IMR-90 (cell line): Measurements from ENCODE around the gene ANXA2. TPM values are rescaled to one million over a fixed set of nuclear protein-coding genes. Genes with fewer than 3 reads are reported as not detected.

Experiments
- ATAC-seq: fragments of 200-7000 bp; cut with Tn5 transposase; 2 replicates; pipeline ENCODE4 v1.9.1; 2020; ENCODE audit warnings: low read depth, mild to moderate bottlenecking, moderate library complexity
- BruUV-seq: library from RNA; stranded (reverse); fragments of 400-500 nt; replicated peaks from 2 replicates; lab custom pipeline; 2021; lab: Mats Ljungman, UMichigan
- CTCF ChIA-PET: fragments of 300-600 bp; formaldehyde crosslinking; extraction: SDS; loops from one replicate; lab custom pipeline; 2021; ENCODE audit warnings: antibody characterized with exemption; lab: Yijun Ruan, JAX
- POLR2A ChIA-PET: fragments of 300-600 bp; sonication (Branson Sonifier 250); formaldehyde crosslinking; loops from one replicate; lab custom pipeline; 2022; ENCODE audit warnings: antibody characterized with exemption; ENCODE audit not compliant: unreplicated experiment; lab: Charles Lee
- DNase-seq: peaks from one replicate; pipeline ENCODE4 v3.0.0; 2013
- H2AFZ ChIP-seq: replicated peaks from 2 replicates; pipeline ENCODE3; 2013; ENCODE audit warnings: low read length, mild to moderate bottlenecking; ENCODE audit not compliant: poor library complexity
- H2AK5ac ChIP-seq: 2 replicates; pipeline ENCODE4 v1.6.1; 2013; ENCODE audit warnings: low read depth, low read length, inconsistent platforms
- H2AK9ac ChIP-seq: replicated peaks from 2 replicates; pipeline ENCODE3; 2013; ENCODE audit warnings: mild to moderate bottlenecking, low read depth, low read length, moderate library complexity; ENCODE audit not compliant: poor library complexity
- H2BK120ac ChIP-seq: 2 replicates; pipeline ENCODE4 v1.6.1; 2013; ENCODE audit warnings: low read depth, low read length, inconsistent platforms
- H2BK15ac ChIP-seq: 3 replicates; pipeline ENCODE4 v1.6.1; 2013; ENCODE audit warnings: low read depth, low read length, inconsistent platforms
- H2BK20ac ChIP-seq: 2 replicates; pipeline ENCODE4 v1.6.1; 2013; ENCODE audit warnings: low read depth, mild to moderate bottlenecking, inconsistent platforms, low read length, moderate library complexity
- H2BK5ac ChIP-seq: 2 replicates; pipeline ENCODE4 v1.6.1; 2013; ENCODE audit warnings: mild to moderate bottlenecking, low read depth, low read length, inconsistent platforms; ENCODE audit not compliant: poor library complexity, severe bottlenecking
- H3K14ac ChIP-seq: replicated peaks from 2 replicates; pipeline ENCODE4 v1.6.1; 2013; ENCODE audit warnings: low read depth, low read length, inconsistent platforms
- H3K18ac ChIP-seq: 2 replicates; pipeline ENCODE4 v1.6.1; 2013; ENCODE audit warnings: low read depth, low read length, control low read depth
- H3K23ac ChIP-seq: 2 replicates; pipeline ENCODE4 v1.6.1; 2013; ENCODE audit warnings: low read depth, low read length, inconsistent platforms
- H3K27ac ChIP-seq: 2 replicates; pipeline ENCODE4 v1.5.1; 2013; ENCODE audit warnings: mild to moderate bottlenecking, control low read depth, low read length; ENCODE audit not compliant: insufficient read depth
- H3K27me3 ChIP-seq: 2 replicates; pipeline ENCODE4 v1.6.1; 2013; ENCODE audit warnings: low read length; ENCODE audit not compliant: control insufficient read depth, insufficient read depth
- H3K36me3 ChIP-seq: 2 replicates; pipeline ENCODE4 v1.6.1; 2013; ENCODE audit warnings: low read length, mixed read lengths; ENCODE audit not compliant: control insufficient read depth, insufficient read depth
- H3K4ac ChIP-seq: 2 replicates; pipeline ENCODE4 v1.6.1; 2013; ENCODE audit warnings: low read depth, low read length, inconsistent platforms
- H3K4me1 ChIP-seq: 2 replicates; pipeline ENCODE4 v1.6.1; 2013; ENCODE audit warnings: low read length, mixed read lengths; ENCODE audit not compliant: control insufficient read depth, insufficient read depth
- H3K4me2 ChIP-seq: 2 replicates; pipeline ENCODE4 v1.6.1; 2013; ENCODE audit warnings: low read depth, mild to moderate bottlenecking, control low read depth, low read length, moderate library complexity
- H3K4me3 ChIP-seq: 2 replicates; pipeline ENCODE4 v1.5.1; 2013; ENCODE audit warnings: low read depth, mild to moderate bottlenecking, control low read depth, low read length, moderate library complexity; ENCODE audit not compliant: insufficient read depth
- H3K56ac ChIP-seq: 2 replicates; pipeline ENCODE4 v1.6.1; 2013; ENCODE audit warnings: low read length, inconsistent platforms; ENCODE audit not compliant: insufficient read depth; ENCODE audit errors: extremely low read depth
- H3K79me1 ChIP-seq, 2 experiments: 2 replicates each; pipeline ENCODE4 v1.6.1; 2013; ENCODE audit warnings: low read length in 2 of 2, inconsistent platforms in 1 of 2, low read depth in 1 of 2
- H3K9ac ChIP-seq: 2 replicates; pipeline ENCODE4 v1.6.1; 2013; ENCODE audit warnings: low read depth, low read length, control low read depth
- H3K9me1 ChIP-seq: 2 replicates; pipeline ENCODE4 v1.6.1; 2013; ENCODE audit warnings: low read length, inconsistent platforms; ENCODE audit not compliant: insufficient read depth
- H3K9me3 ChIP-seq: 2 replicates; pipeline ENCODE4 v1.6.1; 2013; ENCODE audit warnings: low read length; ENCODE audit not compliant: control insufficient read depth, insufficient read depth
- H4K20me1 ChIP-seq: 2 replicates; pipeline ENCODE4 v1.6.1; 2013; ENCODE audit warnings: low read length, inconsistent platforms; ENCODE audit not compliant: insufficient read depth
- H4K5ac ChIP-seq: 2 replicates; pipeline ENCODE4 v1.6.1; 2013; ENCODE audit warnings: mild to moderate bottlenecking, low read depth, low read length, control low read depth
- H4K8ac ChIP-seq, 2 experiments: 2 replicates each; pipeline ENCODE4 v1.6.1; 2013; ENCODE audit warnings: low read depth in 2 of 2, low read length in 2 of 2, control low read depth in 1 of 2, inconsistent platforms in 1 of 2
- H4K91ac ChIP-seq: 2 replicates; pipeline ENCODE4 v1.6.1; 2013; ENCODE audit warnings: low read depth, low read length, inconsistent platforms; ENCODE audit not compliant: insufficient read depth
- NFE2L2 ChIP-seq: fragments of 150-350 bp; IDR thresholded peaks from 2 replicates; pipeline ENCODE4 v1.6.1; 2016; ENCODE audit warnings: low read depth, mild to moderate bottlenecking, low read length
- RAD21 ChIP-seq: IDR thresholded peaks from 2 replicates; pipeline ENCODE4 v1.6.1; 2012; ENCODE audit warnings: low read length, improper control_type of control experiment
- RFX5 ChIP-seq: IDR thresholded peaks from 2 replicates; pipeline ENCODE4 v1.8.0; 2012; ENCODE audit warnings: low read depth, mild to moderate bottlenecking, low read length, moderate library complexity
- SMC3 ChIP-seq: fragments of 150-350 bp; IDR thresholded peaks from 2 replicates; pipeline ENCODE4 v1.6.1; 2016; ENCODE audit warnings: low read depth, mild to moderate bottlenecking, antibody characterized with exemption, low read length, moderate library complexity
- WGBS, 2 experiments: methylation state at CpG; one replicate each; pipeline versions ENCODE4 v1.1.5 to v1.1.7; 2013; ENCODE audit warnings: missing lambda C conversion rate in 2 of 2; ENCODE audit not compliant: insufficient read length in 1 of 2; ENCODE audit errors: extremely low coverage in 2 of 2; 5-methylcytosine and 5-hydroxymethylcytosine counted together
- dilution Hi-C: fragments of 300-500 bp; cut with HindIII; formaldehyde crosslinking; loops from one replicate; pipeline ENCODE4 v1.14.3; 2018; ENCODE audit warnings: low sequenced_read_pairs; ENCODE audit not compliant: unreplicated experiment
- in situ Hi-C: fragments of 300-500 bp; cut with MboI; formaldehyde crosslinking; loops from 3 replicates; pipeline ENCODE4 v1.14.3; 2019; ENCODE audit warnings: low sequenced_read_pairs, inconsistent platforms, mixed read lengths
- intact Hi-C: fragments of 100-400 bp; cut with micrococcal nuclease; formaldehyde crosslinking; loops from 2 replicates; pipeline ENCODE4 v1.10.0; 2022
- polyA plus RNA-seq, 3 experiments: library from polyadenylated mRNA; depleted of rRNA; stranded (reverse); fragments of >200 nt; gene quantifications; 2 replicates each; pipeline ENCODE4 v1.2.3, GENCODE V29; 2012; ENCODE audit warnings: low replicate concordance in 1 of 3
- total RNA-seq: library from RNA; depleted of rRNA; stranded (reverse); fragments of >200 nt; gene quantifications from 2 replicates; pipeline ENCODE4 v1.2.3, GENCODE V29; 2012
- TF ChIP-seq, protein P1 (sequence below): conservative IDR thresholded peaks from 2 replicates; pipeline ENCODE4 v1.5.1; 2012; ENCODE audit warnings: mild to moderate bottlenecking, low read depth, low read length, improper control_type of control experiment

Gene ANXA2
- total and polyA plus RNA-seq, 2 of the 4 experiments (the other 2 are of a cell fraction): 7,454 to 8,412 TPM

GRCh38 chr15:60326824-60327654 lies 70.7 kb downstream of the ANXA2 start:
- dilution Hi-C loops (no loop called here), in situ Hi-C loops (loop anchor here (10.0 to 25.0 kb wide), 3 partner anchors 602 to 1510 kb away; no protein-coding TSS in a partner anchor), intact Hi-C loops (loop anchor here (1.0 to 10.0 kb wide), 4 partner anchors 410 to 792 kb away; no protein-coding TSS in a partner anchor)
- WGBS, 2 experiments: no CpG with 5 or more reads among the region's 5 CpGs
- Histone ChIP-seq H4K8ac (no peak overlapping the region), H4K91ac (no peak overlapping the region), H3K4me1 (no peaks in the 10 kb centered on the region), H4K20me1 (no peaks in the 10 kb centered on the region; the same call in 1 of the 2 replicates), H3K79me1 (no peaks in the 10 kb centered on the region), H3K9ac (no peak overlapping the region), H3K4me2 (no peak overlapping the region), H3K4ac (no peak overlapping the region), H3K36me3 (no peaks in the 10 kb centered on the region), H2AK5ac (no peak overlapping the region), H2BK5ac (no peak overlapping the region), H3K27me3 (peaks cover 39% of the 10 kb centered on the region), H3K27ac (no peak overlapping the region), H2BK15ac (no peak overlapping the region), H3K9me1 (no peaks in the 10 kb centered on the region), H3K56ac (no peak overlapping the region), H3K18ac (no peak overlapping the region), H3K4me3 (no peak overlapping the region), H2AK9ac (no peak overlapping the region), H3K14ac (no peak overlapping the region), H2BK20ac (no peak overlapping the region), H2BK120ac (no peak overlapping the region), H4K5ac (no peak overlapping the region), H3K23ac (no peak overlapping the region), H3K9me3 (no peaks in the 10 kb centered on the region), H2AFZ (no peak overlapping the region)
- CTCF ChIA-PET: interaction anchor here (0.7 to 3.9 kb wide), 16 partner anchors 10 to 645 kb away, joined by 3 to 31 read pairs (median 4); no protein-coding TSS in a partner anchor
- no TSS peak for BruUV-seq
- POLR2A ChIA-PET: interaction anchor here (0.8 kb wide), 1 partner anchor 274 kb away, joined by 4 read pairs; no protein-coding TSS in a partner anchor
- peak; percentile 81 for ATAC-seq
- no peak for TF ChIP-seq RFX5
- TF ChIP-seq RAD21: peak; percentile 86
- no peak for TF ChIP-seq NFE2L2
- TF ChIP-seq, protein P1, sequence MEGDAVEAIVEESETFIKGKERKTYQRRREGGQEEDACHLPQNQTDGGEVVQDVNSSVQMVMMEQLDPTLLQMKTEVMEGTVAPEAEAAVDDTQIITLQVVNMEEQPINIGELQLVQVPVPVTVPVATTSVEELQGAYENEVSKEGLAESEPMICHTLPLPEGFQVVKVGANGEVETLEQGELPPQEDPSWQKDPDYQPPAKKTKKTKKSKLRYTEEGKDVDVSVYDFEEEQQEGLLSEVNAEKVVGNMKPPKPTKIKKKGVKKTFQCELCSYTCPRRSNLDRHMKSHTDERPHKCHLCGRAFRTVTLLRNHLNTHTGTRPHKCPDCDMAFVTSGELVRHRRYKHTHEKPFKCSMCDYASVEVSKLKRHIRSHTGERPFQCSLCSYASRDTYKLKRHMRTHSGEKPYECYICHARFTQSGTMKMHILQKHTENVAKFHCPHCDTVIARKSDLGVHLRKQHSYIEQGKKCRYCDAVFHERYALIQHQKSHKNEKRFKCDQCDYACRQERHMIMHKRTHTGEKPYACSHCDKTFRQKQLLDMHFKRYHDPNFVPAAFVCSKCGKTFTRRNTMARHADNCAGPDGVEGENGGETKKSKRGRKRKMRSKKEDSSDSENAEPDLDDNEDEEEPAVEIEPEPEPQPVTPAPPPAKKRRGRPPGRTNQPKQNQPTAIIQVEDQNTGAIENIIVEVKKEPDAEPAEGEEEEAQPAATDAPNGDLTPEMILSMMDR: peak; percentile 91
- TF ChIP-seq SMC3: peak; percentile 65
- peak; percentile 52 for DNase-seq
